GM18861 (cell line): Measurements from ENCODE around the gene ENTPD1.
"Not testable (repeated sequence)": the region's sequence is repeated elsewhere in the genome, so short reads cannot be mapped to it uniquely, and the experiment has no call there.

Experiments
- ATAC-seq: cut with Tn5 transposase; IDR thresholded peaks from one replicate; pipeline ENCODE4 v1.9.1; 2021; ENCODE audit not compliant: unreplicated experiment

Gene ENTPD1

DNA sequence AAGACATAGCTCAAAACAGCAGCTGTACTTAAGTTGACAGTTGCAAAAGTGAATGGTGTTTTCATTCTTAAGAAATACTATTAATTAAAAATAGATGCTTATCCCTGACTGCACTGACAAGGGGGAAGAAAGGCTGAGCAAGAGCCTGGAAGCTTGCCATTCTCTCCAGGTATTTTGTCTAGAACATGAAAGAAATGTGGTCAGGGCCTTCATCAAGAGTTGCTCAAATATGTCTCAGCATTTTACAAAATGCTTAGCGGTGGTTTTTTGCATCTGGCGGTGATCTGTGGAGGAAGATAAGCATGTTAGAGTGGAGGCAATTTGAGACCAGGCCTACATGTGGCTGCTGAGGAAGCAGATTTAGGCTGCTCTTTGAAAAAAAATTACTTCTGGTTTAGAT, 105.4 kb downstream of the ENTPD1 start:
- ATAC-seq = no peak

DNA sequence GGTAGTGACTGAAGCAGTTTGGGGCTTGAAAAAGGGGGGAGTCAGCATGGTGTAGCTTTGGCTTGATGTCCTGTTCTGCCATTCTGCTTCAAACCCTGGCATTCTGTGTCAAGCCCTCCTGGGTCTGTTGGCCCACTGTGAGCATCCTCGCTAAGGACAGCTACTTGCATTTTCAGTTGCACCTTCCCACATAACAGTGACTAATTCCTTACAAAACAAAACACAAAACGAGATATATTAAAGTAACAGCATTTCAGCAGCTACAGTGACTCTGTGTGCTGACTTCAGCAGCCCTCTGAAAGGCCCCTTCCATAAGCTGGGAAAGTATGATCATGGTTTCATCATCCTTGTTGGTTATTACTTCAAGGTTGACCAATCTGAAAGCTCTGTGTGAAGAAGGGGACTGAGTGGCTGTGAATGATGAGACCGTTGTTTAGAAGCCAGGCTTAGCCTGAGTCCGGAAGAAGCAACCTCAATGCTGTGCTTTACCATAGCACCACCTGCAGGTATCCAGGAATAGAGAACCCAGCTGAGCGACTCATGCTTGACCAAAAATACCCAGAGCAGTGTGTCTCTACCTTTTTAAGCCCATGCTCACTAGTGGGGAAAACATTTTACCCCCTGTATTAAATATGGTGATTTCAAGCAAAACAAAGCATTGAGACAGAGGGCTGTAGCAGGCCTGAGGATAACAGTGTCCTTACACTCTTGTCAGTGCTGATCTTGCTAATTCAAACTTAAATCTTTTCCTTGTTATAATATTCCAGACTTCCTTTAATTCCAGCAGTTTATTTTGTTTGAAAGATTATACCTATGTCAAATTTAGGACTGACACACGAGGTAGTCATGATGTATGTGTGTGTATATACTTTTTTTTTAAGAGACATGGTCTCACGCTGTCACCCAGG, 109.2 kb downstream of the ENTPD1 start:
- peak; percentile 89 for ATAC-seq

DNA sequence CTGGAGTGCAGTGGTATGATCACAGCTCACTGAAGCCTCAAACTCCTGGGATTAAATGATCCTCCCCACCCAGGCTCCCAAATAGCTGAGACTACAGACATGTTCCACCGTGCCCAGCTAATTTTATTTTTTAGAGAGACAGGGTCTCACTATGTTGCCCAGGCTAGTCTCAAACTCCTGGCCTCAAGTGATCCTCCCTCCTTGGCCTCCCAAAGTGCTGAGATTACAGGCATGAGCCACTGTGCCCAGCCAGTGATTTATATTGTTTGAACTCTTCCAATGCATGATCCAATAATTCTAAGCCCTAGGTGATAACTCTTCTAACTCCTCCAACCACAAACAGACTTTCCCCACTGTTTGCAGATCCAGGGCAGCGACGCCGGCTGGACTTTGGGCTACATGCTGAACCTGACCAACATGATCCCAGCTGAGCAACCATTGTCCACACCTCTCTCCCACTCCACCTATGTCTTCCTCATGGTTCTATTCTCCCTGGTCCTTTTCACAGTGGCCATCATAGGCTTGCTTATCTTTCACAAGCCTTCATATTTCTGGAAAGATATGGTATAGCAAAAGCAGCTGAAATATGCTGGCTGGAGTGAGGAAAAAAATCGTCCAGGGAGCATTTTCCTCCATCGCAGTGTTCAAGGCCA, 110.0 kb downstream of the ENTPD1 start:
- ATAC-seq = no peak

DNA sequence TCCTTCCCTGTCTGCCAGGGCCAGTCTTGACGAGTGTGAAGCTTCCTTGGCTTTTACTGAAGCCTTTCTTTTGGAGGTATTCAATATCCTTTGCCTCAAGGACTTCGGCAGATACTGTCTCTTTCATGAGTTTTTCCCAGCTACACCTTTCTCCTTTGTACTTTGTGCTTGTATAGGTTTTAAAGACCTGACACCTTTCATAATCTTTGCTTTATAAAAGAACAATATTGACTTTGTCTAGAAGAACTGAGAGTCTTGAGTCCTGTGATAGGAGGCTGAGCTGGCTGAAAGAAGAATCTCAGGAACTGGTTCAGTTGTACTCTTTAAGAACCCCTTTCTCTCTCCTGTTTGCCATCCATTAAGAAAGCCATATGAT, 110.5 kb downstream of the ENTPD1 start:
- no peak for ATAC-seq

DNA sequence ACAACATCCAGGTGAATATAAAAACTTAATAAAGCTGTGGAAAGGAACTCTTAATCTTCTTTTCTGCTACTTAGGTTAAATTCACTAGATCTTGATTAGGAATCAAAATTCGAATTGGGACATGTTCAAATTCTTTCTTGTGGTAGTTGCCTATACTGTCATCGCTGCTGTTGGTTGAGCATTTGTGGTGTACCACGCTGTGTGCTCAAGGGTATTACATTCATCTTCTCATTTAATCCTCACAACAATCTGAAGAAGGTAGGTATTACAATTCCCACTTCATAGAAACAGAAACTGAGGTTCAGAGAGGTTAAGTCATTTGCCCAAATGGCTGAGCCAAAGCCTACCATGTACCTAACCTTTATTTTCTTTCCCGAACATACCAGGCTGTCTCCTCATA, 111.9 kb downstream of the ENTPD1 start:
- ATAC-seq = no peak

DNA sequence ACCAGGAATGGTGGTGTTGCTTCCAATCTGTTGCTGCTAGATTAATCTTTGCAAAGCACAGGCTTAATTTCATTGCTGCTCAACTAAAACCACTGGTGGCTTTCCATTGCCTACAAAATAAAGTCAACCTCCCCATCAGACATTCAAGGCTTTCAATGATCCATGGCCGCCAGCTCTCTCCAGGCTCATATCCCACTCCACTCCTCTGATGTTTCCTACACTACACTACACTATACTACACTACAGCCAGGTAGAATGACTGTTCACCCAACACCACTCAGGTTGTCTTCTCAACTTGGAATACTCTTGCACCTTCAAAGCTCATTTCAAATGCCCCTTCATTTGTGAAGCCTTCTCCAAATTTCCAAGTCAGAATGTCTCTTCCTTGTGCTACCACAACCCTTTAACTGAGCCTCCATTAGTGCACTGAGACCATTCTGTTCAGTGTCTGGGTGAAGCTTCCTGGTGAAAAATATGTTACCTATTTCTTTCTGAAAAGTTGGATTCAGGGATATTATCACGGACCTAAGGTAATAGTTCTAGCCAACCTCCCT, 116.3 kb downstream of the ENTPD1 start:
- ATAC-seq = no peak

DNA sequence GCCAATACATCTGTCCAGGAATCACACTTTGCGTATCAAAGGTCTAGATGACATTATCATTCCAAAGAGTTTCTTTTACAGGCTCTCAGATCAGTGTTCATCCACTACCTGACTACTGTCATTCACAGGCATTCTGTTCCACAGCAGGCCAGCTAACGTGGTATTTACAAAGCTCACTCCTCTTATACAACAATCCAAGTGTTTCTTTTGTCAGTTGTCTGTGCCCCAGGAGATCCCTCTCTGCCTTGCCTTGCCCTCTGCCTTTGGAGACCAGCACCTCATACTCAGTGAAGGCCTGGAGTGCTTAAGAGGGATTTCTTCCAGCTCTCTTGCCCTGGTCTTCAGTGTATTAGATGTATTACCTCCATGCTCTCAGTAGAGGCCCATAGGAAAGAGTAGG, 117.2 kb downstream of the ENTPD1 start:
- ATAC-seq = no peak

DNA sequence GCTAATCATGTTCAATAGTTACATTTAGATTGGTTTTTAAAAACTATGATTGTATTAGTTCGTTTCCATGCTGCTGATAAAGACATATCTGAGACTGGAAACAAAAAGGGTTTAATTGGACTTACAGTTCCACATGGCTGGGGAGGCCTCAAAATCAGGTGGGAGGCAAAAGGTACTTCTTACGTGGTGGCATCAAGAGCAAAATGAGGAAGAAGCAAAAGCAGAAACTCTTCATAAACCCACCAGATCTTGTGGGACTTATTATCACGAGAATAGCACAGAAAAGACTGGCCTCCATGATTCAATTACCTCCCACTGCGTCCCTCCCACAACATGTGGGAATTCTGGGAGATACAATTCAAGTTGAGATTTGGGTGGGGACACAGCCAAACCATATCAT, 117.7 kb downstream of the ENTPD1 start:
- no peak for ATAC-seq

DNA sequence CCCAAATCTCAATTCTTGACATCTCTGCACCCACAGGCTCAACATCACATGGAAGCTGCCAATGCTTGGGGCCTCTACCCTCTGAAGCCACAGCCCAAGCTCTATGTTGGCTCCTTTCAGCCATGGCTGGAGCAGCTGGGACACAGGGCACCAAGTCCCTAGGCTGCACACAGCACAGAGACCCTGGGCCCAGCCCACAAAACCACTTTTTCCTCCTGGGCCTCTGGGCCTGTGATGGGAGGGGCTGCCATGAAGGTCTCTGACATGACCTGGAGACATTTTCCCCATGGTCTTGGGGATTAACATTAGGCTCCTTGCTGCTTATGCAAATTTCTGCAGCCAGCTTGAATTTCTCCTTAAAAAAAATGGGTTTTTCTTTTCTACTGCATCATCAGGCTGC, 118.8 kb downstream of the ENTPD1 start:
- not testable (repeated sequence) for ATAC-seq

DNA sequence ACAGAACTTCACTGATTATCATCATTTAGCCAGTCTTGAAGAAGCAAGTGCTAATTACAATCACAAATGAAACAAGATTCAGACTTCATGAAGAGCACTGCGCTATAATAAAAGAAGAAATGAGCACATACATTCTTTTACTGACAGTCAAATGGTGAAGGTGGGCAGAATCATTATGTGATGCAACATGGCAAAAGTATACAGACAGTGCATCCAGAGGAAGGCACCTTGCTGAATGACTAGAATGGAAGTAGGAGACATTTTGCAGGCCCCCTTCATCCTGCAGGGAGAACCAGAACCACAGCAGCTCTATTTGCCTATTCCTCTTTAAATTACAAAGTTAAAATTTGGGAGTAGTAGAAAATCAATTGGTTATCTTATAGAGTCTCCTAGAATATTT, 120.8 kb downstream of the ENTPD1 start:
- no peak for ATAC-seq

DNA sequence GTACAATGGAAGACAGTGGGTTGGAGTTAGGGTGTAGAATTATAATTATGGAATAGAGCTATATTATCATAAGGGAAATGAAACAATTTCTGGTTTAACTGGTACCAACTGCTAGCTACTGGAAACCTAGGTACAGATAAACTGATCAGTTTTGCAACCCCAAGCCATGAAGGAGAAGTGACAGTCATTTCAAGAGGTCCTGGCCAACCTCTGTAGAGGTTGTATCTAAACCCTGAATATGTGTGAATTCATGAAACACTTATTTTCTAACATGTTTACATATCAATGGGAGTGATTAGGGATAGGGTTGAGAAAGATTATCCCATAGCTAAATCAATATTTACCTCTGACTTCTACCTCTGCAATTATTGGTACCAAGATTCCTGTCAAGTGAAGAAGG, 121.9 kb downstream of the ENTPD1 start:
- ATAC-seq = peak; percentile 54

DNA sequence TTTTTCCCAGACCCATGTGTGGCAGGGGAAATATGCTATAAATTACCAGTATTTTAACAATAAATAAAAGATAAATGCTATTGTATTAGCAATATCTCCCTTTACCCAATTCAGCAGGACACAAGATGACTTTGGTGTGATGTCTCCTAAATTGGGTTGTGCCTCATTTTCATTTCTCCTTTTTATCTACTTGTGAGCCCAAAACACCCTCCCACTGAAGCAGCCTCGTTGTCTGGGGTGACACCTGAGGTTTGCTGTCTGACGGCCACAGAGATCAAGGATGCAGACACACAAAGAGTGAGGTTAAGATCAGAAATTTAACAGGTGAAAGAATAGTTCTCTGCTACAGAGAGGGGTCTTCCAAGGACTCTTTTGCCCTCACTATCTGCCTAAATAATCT, 124.7 kb downstream of the ENTPD1 start:
- no peak for ATAC-seq

DNA sequence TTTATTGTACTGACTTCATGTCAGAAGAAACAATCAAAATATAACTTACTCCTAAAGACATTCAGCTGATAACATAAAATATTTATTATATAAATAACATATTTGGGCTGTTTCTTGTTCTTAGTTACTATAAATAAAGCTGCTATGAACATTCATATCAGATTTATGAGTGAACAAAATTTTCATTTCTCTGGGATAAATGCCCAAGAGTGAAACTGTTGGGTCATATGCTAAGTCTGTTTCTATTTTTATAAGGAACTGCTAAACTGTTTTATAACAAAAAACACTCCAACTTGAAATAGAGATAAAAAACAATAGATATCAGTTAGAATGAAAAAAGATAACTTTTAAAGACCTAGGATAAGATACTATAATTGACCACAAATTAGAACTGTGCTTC, 125.4 kb downstream of the ENTPD1 start:
- ATAC-seq = no peak

DNA sequence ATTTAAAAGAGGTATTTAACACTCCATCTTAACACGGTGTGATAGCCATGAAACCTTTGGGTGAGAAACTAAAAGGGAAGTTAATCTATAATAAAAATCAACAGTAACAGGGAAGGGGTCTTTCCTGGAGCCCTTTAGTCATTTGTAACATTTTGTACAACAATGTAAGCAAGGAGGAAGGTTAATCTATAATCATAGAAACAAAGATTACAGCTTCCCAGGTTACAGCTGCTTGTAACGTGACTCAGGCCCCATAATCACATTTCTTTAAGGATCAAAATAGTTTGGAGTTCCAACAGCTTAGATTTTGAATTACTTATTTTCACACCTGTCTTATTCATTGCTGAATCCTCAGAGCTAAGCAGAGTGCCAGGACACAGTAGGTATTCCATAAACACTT, 133.9 kb downstream of the ENTPD1 start:
- no peak for ATAC-seq

DNA sequence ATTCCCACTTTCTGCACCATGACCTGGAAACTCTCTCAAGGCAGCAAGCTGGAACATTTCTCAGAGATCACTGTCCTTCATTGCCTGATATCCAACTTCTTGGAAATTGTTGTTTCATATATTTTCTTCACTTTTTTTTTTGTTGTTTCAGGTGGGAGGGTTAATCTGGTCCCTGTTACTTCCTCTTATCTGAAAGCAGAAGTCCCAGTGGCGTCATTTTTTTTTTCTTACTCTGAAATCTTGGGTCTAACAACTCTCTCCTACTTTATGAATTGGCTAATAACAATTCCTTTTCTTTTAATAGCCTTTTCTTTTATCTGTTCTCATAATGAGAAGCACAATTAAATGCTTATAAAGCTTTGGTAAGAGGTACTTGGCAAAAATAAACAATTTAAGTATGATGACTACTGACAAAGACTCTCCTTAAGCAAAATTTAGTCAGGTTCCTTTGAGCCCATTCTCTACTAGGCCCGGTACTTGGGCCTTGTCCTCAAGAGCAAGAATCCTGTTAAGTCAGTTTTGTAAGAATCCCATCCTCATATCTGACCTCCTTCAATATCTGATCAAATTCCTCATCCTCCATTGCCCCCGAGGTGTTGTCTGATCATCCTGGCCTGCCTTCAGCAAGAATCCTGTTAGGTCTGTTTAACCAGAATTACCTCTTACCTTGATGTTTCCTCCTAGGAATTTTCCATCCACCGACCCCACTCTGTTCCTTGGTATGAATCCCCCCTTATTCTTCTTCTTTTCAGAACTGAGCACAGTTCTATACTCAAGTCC, 140.3 kb downstream of the ENTPD1 start:
- ATAC-seq = no peak

DNA sequence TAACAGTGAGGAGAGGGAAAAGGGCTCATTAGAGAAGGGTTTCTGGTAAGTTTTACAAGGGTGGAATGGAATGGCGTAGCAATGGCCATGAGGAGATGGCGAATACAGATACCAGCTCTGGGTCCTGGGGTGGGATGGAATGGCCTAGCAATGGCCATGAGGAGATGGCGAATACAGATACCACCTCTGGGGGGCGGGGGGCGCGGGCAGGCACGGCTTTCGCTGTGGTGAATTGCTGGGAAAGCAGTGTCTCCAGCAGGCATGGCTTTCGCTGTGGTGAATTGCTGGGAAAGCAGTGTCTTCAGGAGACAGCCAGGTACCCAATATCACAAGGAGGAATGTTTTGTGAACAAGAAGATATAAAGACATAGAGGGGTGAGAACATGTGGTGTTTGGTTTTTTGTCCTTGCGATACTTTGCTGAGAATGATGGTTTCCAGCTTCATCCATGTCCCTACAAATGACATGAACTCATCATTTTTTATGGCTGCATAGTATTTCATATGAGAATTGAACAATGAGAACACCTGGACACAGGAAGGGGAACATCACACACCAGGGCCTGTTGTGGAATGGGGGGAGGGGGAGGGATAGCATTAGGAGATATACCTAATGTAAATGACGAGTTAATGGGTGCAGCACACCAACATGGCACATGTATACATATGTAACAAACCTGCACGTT, 150.1 kb downstream of the ENTPD1 start:
- not testable (repeated sequence) for ATAC-seq

DNA sequence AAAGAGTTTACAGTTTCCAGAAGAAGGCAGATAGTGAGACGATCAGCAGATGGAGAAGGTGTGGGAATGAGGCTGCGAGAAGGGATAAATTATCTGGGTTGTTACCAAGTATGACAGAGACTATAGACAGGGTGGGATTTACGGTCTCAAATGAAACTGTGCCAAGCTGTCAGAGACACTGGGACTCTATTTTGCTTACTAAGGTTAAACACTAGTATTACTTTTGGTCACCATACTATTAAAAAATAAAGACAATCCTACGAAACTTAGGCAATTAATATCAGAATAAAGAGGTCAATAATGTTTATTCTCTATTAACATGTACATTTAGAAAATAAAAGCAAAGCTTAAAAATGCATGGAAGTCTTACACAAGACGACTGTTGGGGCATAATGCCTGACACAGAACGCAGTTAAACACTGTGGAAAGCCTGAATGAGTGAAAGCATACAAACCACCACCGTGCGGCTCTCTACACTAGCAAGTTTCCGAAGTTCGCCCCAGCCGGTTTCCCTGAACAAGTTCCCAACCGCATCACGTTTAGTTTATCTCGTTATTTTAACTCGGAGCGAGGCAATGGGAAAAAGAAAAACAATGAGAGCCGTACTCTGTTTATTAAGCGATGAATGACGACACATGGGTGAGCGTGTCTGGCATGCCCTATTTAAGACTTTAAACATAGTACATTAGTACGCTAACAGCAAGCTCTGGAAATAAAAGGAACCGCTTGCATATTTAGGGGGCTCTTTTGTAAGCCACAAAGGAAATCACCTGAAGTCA, 150.9 kb downstream of the ENTPD1 start:
- ATAC-seq = no peak

DNA sequence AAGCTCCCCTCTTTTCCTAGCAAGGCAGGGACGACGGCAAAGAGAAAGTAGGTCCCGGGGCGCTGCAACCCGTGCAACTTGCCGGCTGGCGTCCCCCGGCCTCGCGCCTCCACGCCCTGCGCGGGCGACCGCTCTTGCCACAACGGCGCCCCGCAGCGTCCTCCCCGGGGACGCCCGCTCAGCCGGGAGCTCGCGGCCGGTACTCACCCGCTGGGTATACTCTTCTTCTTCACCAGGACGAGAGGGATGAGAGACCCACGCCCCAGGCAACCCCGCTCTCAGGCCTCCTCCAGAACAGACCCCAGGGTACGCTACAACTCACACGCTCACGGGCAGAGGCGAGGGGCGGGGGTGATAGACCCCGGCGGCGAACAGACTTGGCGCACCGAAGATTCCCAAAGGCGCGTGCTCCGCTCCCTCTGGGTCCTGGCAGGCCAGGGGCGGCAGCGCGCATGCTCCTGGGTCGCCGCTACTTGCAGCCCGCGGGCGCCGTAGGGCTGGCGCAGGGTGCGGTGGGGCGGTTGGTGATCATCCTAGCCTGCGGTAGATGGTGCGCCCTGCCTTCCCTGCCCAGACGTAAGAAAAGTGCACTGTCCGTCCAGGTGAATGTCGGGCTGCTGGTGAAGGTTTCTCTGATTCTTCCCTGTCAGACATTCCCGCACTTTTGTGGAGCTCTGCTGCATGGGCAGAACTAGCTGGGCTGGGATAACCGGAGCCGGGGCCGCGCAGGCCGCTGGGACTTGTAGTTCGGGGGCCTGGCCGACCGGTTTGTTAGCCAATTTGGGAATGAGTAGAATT, 151.7 kb downstream of the ENTPD1 start, which contains the start of gene CC2D2B:
Gene CC2D2B (plus strand): TSS at position 520 of the 798 bp plus-strand sequence. CDS start 3,349 bp downstream, outside the sequence.
- peak; percentile 71 for ATAC-seq

DNA sequence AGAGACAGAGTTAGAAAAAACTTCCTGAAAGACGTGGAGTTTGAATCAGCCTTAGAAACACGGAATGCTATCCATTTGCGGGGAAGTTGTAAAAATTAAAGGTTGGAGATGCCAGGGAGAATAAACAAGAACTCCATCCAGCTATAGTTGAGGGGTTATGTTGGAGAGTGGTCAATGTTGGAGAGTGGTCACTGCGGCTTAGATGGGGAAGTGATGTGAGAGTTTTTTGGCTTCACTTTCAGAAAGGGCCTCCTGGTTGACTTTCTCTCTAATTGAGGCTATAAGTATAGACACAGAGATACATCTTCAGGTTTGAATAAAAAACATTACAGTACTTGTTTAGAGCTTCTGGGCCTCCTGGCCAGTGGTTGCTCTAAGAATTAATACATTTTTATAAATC, 152.5 kb downstream of the ENTPD1 start:
- ATAC-seq = no peak
